GM12878 (cell line): ENCODE data around the gene UQCC2. TPM values are rescaled to one million over a fixed set of nuclear protein-coding genes. Genes with fewer than 3 reads are reported as not detected.

Experiments used
- ATAC-seq: fragments of 200-7000 bp; cut with Tn5 transposase; 3 replicates; pipeline ENCODE4 v1.9.1; 2020; ENCODE audit warnings: mild to moderate bottlenecking, moderate library complexity
- BruUV-seq: library from RNA; stranded (reverse); fragments of 400-500 nt; replicated peaks from 2 replicates; lab custom pipeline; 2021; lab: Mats Ljungman, UMichigan
- CTCF ChIA-PET: fragments of 300-600 bp; sonication (Branson Sonifier 250); formaldehyde crosslinking; extraction: SDS; loops from one replicate; lab custom pipeline; 2021; ENCODE audit warnings: inconsistent platforms; lab: Yijun Ruan, JAX
- POLR2A ChIA-PET: fragments of 350-600 bp; formaldehyde crosslinking; extraction: SDS; loops from one replicate; lab custom pipeline; 2021; ENCODE audit warnings: inconsistent platforms; lab: Charles Lee
- RAD21 ChIA-PET: fragments of 300-600 bp; sonication (Branson Sonifier 250); formaldehyde crosslinking; loops from one replicate; lab custom pipeline; 2023; ENCODE audit warnings: antibody characterized with exemption; ENCODE audit not compliant: unreplicated experiment; lab: Charles Lee
- SMC1A ChIA-PET: fragments of 300-600 bp; sonication (Branson Sonifier 250); formaldehyde crosslinking; loops from one replicate; lab custom pipeline; 2023; ENCODE audit not compliant: unreplicated experiment, uncharacterized antibody; lab: Charles Lee
- DNase-seq: peaks from one replicate; pipeline ENCODE4 v3.0.0-alpha.2; 2011; ENCODE audit warnings: low read depth, low spot score
- FAIRE-seq: peaks from 3 replicates; lab custom pipeline; 2011; peaks lifted over from hg19 to GRCh38; lab: Jason Lieb, UNC
- H2AFZ ChIP-seq: 2 replicates; pipeline ENCODE4 v1.6.0; 2011; ENCODE audit warnings: low read depth, low read length, control low read depth; ENCODE audit not compliant: control insufficient read depth
- H3K27ac ChIP-seq: 2 replicates; pipeline ENCODE4 v1.5.1; 2011; ENCODE audit warnings: control low read depth; ENCODE audit not compliant: control insufficient read depth, insufficient read depth
- H3K27me3 ChIP-seq, 2 experiments: replicated peaks in 1 of 2; 2 replicates each; pipeline versions ENCODE4 v1.6.0 to v1.6.1; 2011; ENCODE audit warnings: low read length in 1 of 2; ENCODE audit not compliant: control insufficient read depth in 2 of 2, insufficient read depth in 2 of 2
- H3K36me3 ChIP-seq, 2 experiments: 2 replicates each; pipeline ENCODE4 v1.5.1; 2011; ENCODE audit warnings: low read length in 1 of 2; ENCODE audit not compliant: control insufficient read depth in 2 of 2, insufficient read depth in 2 of 2
- H3K4me1 ChIP-seq: 2 replicates; pipeline ENCODE4 v1.6.1; 2011; ENCODE audit warnings: mild to moderate bottlenecking, low read length, moderate library complexity, mixed read lengths; ENCODE audit not compliant: control insufficient read depth, insufficient read depth
- H3K4me2 ChIP-seq: 2 replicates; pipeline ENCODE4 v1.6.0; 2011; ENCODE audit warnings: control low read depth; ENCODE audit not compliant: control insufficient read depth, insufficient read depth
- H3K4me3 ChIP-seq: fragments of 200-600 bp; sonication (generic); 2 replicates; pipeline ENCODE4 v1.5.1; 2016
- H3K79me2 ChIP-seq: 2 replicates; pipeline ENCODE4 v1.6.0; 2011; ENCODE audit warnings: low read length; ENCODE audit not compliant: control insufficient read depth, insufficient read depth
- H3K9ac ChIP-seq: 2 replicates; pipeline ENCODE4 v1.8.0; 2011; ENCODE audit warnings: low read length, control low read depth, mixed read lengths; ENCODE audit not compliant: control insufficient read depth, insufficient read depth
- H3K9me3 ChIP-seq: replicated peaks from 3 replicates; pipeline ENCODE4 v1.5.1; 2011; ENCODE audit warnings: mild to moderate bottlenecking, low read length; ENCODE audit not compliant: control insufficient read depth, insufficient read depth
- H4K20me1 ChIP-seq: 2 replicates; pipeline ENCODE4 v1.6.0; 2011; ENCODE audit not compliant: control insufficient read depth, insufficient read depth
- NBN ChIP-seq: fragments of 450-650 bp; IDR thresholded peaks from 2 replicates; pipeline ENCODE4 v1.6.1; 2016
- NFXL1 ChIP-seq: fragments of 450-650 bp; IDR thresholded peaks from 2 replicates; pipeline ENCODE4 v1.6.1; 2017; ENCODE audit warnings: antibody characterized with exemption, mild to moderate bottlenecking, borderline replicate concordance
- POU2F2 ChIP-seq: IDR thresholded peaks from 3 replicates; pipeline ENCODE4 v1.6.1; 2011; ENCODE audit warnings: low read depth, mild to moderate bottlenecking, low read length, borderline replicate concordance
- SMAD1 ChIP-seq: fragments of 450-650 bp; IDR thresholded peaks from 2 replicates; pipeline ENCODE4 v1.6.1; 2018; ENCODE audit warnings: mild to moderate bottlenecking, low read depth; ENCODE audit not compliant: partially characterized antibody
- SMARCA5 ChIP-seq: fragments of 450-650 bp; IDR thresholded peaks from 2 replicates; pipeline ENCODE4 v1.6.1; 2017; ENCODE audit warnings: mild to moderate bottlenecking
- ZNF207 ChIP-seq: fragments of 450-650 bp; IDR thresholded peaks from 2 replicates; pipeline ENCODE4 v1.6.1; 2014; ENCODE audit warnings: antibody characterized with exemption, mild to moderate bottlenecking, borderline replicate concordance
- ZZZ3 ChIP-seq: IDR thresholded peaks from 2 replicates; pipeline ENCODE4 v1.6.1; 2011; ENCODE audit warnings: low read depth; ENCODE audit not compliant: control insufficient read depth, insufficient read length
- WGBS: methylation state at CpG from one replicate; pipeline ENCODE4 v1.1.6; 2016; ENCODE audit warnings: low lambda C conversion rate; ENCODE audit not compliant: insufficient replicate concordance, insufficient coverage; ENCODE audit errors: missing lambda C conversion rate; 5-methylcytosine and 5-hydroxymethylcytosine counted together
- in situ Hi-C: fragments of 300-500 bp; cut with MboI; formaldehyde crosslinking; loops from 9 replicates; pipeline ENCODE4 v1.14.3; 2018; ENCODE audit warnings: mixed read lengths
- intact Hi-C: fragments of 100-400 bp; cut with micrococcal nuclease; formaldehyde crosslinking; loops from one replicate; pipeline ENCODE4 v1.14.2; 2022; ENCODE audit not compliant: unreplicated experiment
- polyA plus RNA-seq, 11 experiments: library from polyadenylated mRNA; depleted of rRNA in 4 of 11; unstranded in 6 of 11; stranded (reverse) in 5 of 11; fragments of >200 nt; fragmentation: Nextera tagmentation in 4 of 11; fragmentation: Illumina TruSeq in 1 of 11; extraction: Ambion mirVana in 4 of 11; extraction: Trizol in 1 of 11; gene quantifications; 1 replicate in 1 of 11; 2 replicates in 10 of 11; pipeline versions ENCODE4 v1.2.1 to v1.2.3, GENCODE V29; 2011 to 2016; ENCODE audit warnings: inconsistent platforms in 2 of 11, missing spikeins in 2 of 11, low read depth in 1 of 11
- total RNA-seq, 4 experiments: library from RNA; depleted of rRNA in 3 of 4; stranded (reverse); fragments of >200 nt in 3 of 4; fragmentation: Illumina TruSeq in 1 of 4; extraction: Trizol in 1 of 4; gene quantifications; 2 replicates each; pipeline versions ENCODE4 v1.2.1 to v1.2.3, GENCODE V29; 2013 to 2021
- TF ChIP-seq, protein P1 (sequence below): fragments of 450-650 bp; IDR thresholded peaks from 2 replicates; pipeline ENCODE4 v1.6.1; 2018; ENCODE audit warnings: mild to moderate bottlenecking, low read depth, moderate library complexity; ENCODE audit not compliant: partially characterized antibody
- TF ChIP-seq, protein P2 (sequence below): IDR thresholded peaks from 2 replicates; pipeline ENCODE4 v1.6.1; 2011; ENCODE audit warnings: low read depth, mild to moderate bottlenecking, low read length, moderate library complexity, borderline replicate concordance; ENCODE audit errors: extremely low read depth
- TF ChIP-seq, protein P3 (sequence below): fragments of 450-650 bp; IDR thresholded peaks from 2 replicates; pipeline ENCODE4 v1.6.1; 2016; ENCODE audit warnings: mild to moderate bottlenecking
- TF ChIP-seq, protein P4 (sequence below): IDR thresholded peaks from 2 replicates; pipeline ENCODE4 v1.6.1; 2012; ENCODE audit warnings: improper control_type of control experiment, low read depth, low read length; ENCODE audit not compliant: insufficient replicate concordance

UQCC2 gene
- total and polyA plus RNA-seq, 10 of the 15 experiments (the other 5 are each of a cell fraction or from before 2014, with no cell fraction given): 40.6 to 478 (median 71.2) TPM

DNA sequence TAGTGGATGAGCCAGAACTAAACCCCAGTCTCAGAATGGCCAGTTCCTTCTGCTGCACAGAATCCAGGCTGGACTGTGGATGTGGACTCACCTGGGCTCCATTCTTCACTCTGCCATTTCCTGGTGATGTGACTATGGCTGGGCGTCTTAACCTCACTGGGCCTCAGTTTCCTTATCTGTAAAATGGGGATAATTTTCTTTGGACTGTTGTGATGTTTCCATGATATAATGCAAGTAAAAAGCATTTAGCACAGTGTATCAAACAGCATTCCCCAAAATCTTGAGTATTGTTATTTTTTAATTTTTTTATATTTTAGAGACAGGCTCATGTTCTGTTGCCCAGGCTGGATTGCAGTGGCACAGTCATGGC is 41.1 kb upstream of the UQCC2 start:
- FAIRE-seq (no peak), DNase-seq (no peak)
- no peak overlapping the region for H3K9ac ChIP-seq
- no peak overlapping the region for H3K27ac ChIP-seq
- 89% methylated on average over 1 of the region's 1 CpG for WGBS
- in situ Hi-C loops (no loop called here), intact Hi-C loops (no loop called here)
- ChIA-PET POLR2A (no interaction called here), CTCF (no interaction called here), SMC1A (no interaction called here), RAD21 (no interaction called here)
- BruUV-seq: no TSS peak
- peaks cover 11% of the 10 kb centered on the region for H3K4me1 ChIP-seq
- H3K36me3 ChIP-seq: no peaks in the 10 kb centered on the region
- no peaks in the 10 kb centered on the region for H3K9me3 ChIP-seq
- no peaks in the 10 kb centered on the region; a peak in 2 of 4 replicates for H3K27me3 ChIP-seq
- H3K4me2 ChIP-seq: no peak overlapping the region
- no peak for TF ChIP-seq ZZZ3
- TF ChIP-seq SMARCA5: no peak
- no peak for TF ChIP-seq ZNF207
- TF ChIP-seq, protein P1, sequence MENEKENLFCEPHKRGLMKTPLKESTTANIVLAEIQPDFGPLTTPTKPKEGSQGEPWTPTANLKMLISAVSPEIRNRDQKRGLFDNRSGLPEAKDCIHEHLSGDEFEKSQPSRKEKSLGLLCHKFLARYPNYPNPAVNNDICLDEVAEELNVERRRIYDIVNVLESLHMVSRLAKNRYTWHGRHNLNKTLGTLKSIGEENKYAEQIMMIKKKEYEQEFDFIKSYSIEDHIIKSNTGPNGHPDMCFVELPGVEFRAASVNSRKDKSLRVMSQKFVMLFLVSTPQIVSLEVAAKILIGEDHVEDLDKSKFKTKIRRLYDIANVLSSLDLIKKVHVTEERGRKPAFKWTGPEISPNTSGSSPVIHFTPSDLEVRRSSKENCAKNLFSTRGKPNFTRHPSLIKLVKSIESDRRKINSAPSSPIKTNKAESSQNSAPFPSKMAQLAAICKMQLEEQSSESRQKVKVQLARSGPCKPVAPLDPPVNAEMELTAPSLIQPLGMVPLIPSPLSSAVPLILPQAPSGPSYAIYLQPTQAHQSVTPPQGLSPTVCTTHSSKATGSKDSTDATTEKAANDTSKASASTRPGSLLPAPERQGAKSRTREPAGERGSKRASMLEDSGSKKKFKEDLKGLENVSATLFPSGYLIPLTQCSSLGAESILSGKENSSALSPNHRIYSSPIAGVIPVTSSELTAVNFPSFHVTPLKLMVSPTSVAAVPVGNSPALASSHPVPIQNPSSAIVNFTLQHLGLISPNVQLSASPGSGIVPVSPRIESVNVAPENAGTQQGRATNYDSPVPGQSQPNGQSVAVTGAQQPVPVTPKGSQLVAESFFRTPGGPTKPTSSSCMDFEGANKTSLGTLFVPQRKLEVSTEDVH: no peak
- TF ChIP-seq, protein P2, sequence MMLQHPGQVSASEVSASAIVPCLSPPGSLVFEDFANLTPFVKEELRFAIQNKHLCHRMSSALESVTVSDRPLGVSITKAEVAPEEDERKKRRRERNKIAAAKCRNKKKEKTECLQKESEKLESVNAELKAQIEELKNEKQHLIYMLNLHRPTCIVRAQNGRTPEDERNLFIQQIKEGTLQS: no peak
- no peak for TF ChIP-seq SMAD1
- TF ChIP-seq POU2F2: no peak
- TF ChIP-seq, protein P3, sequence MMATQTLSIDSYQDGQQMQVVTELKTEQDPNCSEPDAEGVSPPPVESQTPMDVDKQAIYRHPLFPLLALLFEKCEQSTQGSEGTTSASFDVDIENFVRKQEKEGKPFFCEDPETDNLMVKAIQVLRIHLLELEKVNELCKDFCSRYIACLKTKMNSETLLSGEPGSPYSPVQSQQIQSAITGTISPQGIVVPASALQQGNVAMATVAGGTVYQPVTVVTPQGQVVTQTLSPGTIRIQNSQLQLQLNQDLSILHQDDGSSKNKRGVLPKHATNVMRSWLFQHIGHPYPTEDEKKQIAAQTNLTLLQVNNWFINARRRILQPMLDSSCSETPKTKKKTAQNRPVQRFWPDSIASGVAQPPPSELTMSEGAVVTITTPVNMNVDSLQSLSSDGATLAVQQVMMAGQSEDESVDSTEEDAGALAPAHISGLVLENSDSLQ: no peak
- TF ChIP-seq, protein P4, sequence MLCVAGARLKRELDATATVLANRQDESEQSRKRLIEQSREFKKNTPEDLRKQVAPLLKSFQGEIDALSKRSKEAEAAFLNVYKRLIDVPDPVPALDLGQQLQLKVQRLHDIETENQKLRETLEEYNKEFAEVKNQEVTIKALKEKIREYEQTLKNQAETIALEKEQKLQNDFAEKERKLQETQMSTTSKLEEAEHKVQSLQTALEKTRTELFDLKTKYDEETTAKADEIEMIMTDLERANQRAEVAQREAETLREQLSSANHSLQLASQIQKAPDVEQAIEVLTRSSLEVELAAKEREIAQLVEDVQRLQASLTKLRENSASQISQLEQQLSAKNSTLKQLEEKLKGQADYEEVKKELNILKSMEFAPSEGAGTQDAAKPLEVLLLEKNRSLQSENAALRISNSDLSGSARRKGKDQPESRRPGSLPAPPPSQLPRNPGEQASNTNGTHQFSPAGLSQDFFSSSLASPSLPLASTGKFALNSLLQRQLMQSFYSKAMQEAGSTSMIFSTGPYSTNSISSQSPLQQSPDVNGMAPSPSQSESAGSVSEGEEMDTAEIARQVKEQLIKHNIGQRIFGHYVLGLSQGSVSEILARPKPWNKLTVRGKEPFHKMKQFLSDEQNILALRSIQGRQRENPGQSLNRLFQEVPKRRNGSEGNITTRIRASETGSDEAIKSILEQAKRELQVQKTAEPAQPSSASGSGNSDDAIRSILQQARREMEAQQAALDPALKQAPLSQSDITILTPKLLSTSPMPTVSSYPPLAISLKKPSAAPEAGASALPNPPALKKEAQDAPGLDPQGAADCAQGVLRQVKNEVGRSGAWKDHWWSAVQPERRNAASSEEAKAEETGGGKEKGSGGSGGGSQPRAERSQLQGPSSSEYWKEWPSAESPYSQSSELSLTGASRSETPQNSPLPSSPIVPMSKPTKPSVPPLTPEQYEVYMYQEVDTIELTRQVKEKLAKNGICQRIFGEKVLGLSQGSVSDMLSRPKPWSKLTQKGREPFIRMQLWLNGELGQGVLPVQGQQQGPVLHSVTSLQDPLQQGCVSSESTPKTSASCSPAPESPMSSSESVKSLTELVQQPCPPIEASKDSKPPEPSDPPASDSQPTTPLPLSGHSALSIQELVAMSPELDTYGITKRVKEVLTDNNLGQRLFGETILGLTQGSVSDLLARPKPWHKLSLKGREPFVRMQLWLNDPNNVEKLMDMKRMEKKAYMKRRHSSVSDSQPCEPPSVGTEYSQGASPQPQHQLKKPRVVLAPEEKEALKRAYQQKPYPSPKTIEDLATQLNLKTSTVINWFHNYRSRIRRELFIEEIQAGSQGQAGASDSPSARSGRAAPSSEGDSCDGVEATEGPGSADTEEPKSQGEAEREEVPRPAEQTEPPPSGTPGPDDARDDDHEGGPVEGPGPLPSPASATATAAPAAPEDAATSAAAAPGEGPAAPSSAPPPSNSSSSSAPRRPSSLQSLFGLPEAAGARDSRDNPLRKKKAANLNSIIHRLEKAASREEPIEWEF: no peak
- TF ChIP-seq NBN: no peak
- no peak for TF ChIP-seq NFXL1
- TF ChIP-seq, all 136 proteins: peak for 0
- H4K20me1 ChIP-seq: no peaks in the 10 kb centered on the region
- ATAC-seq: peak; percentile 21; the same call in 1 of the 3 replicates
- H3K4me3 ChIP-seq: no peak overlapping the region
- no peaks in the 10 kb centered on the region for H3K79me2 ChIP-seq
- H2AFZ ChIP-seq: no peak overlapping the region
